ENCODE measurements around the gene GPHA2.

- TF ChIP-seq CTCF (IDR thresholded peaks at IDR 0.05; ENCODE audit: insufficient read depth, low read length, poor library complexity, severe bottlenecking) (no peak), EZH2phosphoT487 (conservative IDR thresholded peaks at IDR 0.05; ENCODE audit: low read length) (no peak)
These were observed 23.8 kb upstream of the GPHA2 start for GRCh38 chr11:64959498-64959897.

Data from SU-DHL-6 (cell line).